ENCODE results near the gene CTNNA1.

CTNNA1 gene

DNA sequence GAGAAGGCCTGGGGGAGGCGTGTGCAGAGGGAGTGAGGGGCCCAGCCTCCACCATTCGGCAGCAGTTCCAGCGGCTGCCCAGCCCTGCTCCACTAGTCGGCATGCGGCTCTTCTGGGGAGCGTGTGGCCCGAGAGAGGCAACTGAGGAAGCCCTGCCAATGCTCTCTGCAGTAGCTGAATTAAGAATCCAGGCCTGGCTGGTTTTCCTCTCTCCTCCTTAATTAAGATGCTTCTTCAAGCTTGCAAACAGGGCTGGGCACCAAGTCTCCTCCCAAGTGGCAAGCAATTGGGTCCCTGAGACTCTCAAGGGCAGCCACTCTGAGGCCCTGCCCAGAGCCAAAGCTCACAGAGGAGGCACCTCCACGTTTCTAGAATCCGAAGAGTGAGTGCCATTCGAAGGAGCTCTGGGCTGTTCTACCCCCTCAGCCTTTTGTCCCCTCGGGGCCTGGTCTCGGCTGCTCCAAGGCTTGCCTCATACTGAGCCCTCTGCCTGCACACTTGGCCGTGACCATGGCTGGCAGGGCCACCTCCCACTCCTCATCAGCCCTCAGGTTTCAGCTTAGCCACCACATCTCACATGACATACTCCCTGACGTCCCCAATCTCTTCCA, 197.3 kb downstream of the CTNNA1 start:
- DNase-seq (ENCODE audit: low read depth) = no peak

DNA sequence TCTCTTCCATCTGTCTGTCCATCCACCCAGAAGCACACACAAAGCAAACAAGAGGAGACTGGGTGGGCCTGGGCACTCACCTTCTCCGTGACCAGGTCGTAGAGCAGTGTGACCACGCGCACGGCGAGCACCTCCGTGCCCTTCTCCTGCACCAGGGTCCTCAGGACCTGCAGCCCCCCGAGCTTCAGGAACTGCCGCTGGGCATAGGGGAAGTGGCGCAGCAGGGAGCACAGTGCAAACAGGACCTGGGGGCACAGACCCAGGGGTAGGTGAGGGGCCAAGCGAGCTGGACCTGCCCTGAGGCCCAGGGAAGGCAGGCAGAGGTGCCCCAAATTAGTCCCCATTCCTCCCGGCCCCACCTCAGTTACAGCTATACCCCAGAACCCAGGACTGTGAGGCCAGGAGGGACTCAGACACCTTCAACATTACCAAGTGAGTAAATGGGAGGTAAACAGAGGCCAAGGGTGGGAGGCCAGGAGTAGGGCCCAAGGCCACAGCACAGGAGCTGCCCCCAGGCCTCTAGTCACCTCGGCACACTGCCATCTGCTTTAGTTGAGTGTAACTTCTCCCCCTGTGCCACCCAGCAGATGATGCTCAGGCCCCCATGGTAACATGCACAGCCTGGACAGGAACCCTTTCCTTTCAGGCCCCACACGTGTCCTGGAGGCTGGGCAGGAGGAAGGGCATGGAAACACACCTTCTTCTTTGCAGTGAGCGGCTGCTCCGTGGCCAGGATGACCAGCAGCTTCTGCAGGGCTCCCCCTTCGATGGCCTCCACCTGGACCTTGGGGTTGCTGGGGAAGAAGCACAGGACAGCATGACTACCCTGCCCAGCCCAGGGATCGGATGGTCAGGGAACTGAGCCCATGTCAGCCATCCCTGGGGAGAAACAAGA, 198.1 kb downstream of the CTNNA1 start:
- DNase-seq (ENCODE audit: low read depth) = no peak

DNA sequence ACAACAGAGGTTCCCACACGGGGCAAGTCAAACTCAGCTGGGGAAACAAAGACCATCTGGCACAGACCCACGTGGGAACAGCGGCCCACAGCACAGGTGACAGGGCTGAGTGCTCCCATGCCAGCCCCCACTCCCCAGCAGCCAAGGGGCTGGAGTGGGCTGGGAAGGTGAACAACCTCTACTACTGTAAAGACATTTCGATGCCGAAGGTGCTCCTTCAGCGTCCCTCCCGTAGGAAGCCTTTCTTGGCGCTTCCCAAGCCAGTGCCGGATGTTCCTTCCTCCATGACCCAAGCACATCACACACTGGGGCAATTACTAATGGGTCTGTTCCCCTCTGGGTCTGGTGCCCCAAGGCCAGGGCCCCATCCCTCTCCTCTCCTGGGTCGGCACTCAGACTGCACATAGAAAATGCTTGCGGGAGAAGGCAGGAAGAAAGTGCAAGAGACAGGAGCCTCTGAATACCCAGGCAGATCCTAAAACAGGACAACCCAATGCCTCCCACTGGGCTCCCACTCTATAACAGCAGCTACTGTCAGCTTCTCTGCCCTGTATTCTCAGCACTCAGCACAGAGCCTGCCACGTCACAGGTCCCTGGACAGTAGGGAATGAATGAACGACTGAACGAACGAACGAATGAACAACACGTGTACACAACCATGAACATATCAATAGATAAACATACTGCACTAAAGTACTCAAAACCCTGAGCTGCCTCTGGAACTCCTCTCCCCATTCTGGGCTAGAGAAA, 198.9 kb downstream of the CTNNA1 start:
- no peak for DNase-seq (ENCODE audit: low read depth)

DNA sequence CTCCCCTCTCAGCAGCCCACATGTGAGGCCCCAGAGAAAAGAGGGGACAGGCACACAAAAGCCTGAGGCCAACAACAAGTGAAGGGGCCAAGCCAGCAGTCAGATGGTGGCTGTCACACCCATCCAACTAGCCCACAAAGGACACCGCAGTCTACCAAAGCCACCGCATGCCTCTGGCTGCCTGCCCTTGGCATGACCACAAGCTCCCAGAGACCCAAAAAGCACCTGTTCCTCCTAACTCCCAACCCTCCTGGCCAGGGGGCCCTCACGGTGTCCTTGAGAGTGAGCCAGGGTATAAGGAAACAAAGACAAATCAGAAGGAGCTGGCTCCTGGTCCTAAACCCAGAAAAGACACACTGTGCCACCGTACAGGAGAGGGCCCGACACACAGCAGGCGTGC, 199.7 kb downstream of the CTNNA1 start:
- no peak for DNase-seq (ENCODE audit: low read depth)

DNA sequence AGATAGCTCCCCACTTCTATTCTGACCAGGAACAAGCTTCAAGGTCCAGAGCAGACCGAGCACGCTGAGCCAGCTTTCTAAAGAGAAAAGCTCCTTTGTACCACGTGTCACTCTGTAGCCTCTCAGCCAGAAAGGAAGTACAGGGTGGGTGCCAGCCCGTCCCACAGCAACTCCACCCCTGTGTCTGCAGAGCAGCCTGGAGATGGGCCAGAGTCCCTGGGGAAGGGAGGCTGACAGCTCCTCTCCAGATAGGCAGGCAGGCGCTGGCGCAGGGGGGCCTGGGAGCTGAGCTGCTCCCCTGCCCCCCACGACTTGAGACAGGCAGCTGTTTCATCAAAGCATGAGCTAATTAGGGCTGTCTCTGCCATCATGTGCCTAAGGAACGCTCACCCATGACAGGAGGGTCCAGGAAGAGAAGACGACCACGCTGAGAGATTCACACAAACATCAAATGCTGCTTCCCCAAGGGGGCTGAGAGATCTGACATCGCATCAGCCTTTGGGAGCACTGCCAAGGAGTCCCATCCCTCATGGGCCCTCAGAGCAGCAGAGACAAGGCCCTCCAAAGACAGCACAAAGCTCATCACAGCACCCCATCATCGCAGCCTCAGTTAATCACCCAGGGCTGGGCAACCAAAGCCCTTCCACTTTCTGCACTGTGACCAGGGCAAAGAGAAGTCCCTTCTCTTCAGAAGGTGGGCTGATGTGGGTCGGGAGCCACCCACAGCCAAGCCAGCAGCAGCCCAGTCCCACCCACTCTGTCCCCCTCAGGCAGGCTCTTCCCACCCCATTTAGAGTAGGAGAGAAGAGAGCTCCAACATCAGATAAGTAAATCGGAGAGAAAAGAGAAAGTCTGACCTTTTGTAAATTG, 200.4 kb downstream of the CTNNA1 start:
- no peak for DNase-seq (ENCODE audit: low read depth)

DNA sequence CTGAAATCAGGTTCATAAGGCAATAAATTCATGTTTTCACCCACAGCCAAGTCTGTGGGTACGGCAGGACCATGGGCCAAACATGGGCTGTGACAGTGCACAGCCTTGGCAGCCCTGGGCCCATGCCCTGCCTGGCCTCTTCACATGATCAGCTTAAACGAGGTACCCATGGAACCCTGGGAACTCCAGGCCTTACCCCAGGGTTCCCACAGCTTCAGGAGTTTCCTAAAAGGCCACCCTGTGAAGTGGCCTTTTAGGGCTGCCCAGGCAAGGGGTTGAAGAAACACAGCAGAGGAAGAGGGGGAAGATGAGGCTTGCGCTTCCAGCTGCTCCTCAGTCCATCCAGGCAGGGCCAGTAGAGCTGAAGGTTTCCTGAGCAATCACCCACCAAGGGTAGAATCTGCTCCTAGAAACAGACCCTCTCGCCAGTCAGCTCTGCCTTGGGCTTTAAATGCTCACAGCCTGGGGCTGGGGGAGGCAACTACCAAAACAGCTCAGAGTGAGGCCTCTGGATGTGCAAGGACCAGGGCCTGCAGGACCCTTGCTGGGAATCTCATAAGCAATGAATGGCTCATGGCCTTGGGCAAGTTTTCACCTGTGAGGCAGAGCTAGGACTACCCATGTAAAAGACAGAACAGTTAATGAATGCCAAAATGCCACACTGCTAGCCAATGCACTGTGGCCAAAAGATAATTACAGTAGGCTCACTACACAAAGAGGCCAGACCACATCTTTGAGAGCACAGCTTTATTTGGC, 201.2 kb downstream of the CTNNA1 start:
- no peak for DNase-seq (ENCODE audit: low read depth)

DNA sequence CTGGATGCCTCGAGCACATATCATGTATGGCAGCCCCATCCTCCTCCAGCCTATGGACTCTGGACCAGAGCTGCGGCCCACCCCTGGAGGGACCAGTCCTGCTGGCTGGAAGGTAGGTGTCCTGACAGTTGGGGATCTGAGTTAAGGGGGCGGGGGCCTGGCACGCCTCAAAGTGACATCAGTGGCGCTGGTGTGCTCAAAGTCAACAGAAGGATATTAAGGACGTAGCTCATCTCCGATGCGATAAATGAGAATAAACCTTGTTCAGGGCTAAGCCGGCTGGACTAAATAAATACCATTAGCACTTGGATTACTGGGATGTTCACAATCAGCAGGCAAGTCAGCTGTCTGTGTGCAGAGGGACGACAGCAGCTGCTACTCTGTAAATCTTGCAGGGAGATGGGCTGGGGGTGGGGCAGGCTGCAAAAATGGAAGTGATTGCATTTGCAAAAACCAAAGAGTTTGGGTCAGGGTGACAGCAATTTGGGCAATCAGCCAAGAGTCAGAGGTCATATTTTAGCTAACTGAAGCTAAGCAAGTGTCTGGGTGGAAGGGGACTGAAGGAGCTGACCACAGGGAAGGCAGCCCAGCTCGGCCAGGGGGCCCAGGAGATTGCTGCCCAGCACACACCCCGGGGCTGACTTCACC, 201.9 kb downstream of the CTNNA1 start:
- DNase-seq (ENCODE audit: low read depth) = no peak

DNA sequence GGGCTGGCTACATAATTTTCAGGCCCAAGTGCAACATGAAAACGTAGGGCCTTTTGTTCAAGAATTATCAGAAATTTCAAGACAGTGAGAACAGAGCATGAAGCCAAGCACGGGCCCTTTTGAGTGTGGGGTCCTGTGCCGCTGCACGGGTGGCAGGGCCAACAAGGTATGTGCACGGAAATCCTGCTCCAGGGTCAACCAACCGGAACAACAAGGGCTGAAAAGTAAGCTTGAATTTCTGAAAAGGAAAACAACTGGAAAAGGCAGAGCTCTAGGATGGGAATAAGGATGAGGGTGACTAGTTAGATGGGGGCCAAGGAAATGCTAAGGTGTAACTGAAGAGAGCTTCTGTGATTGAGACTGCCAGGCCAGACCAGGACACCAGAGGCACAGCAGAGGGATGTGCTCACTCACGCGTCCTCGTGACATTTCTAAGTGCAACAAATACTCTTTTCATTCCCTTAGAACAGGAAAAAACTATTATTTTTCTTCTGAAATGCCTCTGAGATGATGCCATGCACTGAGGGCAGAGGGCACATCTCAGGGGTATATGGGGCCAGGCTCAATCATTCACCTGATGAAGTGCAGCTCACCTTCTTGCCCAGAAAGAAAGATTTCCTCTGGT, 202.6 kb downstream of the CTNNA1 start:
- DNase-seq (ENCODE audit: low read depth) = no peak

DNA sequence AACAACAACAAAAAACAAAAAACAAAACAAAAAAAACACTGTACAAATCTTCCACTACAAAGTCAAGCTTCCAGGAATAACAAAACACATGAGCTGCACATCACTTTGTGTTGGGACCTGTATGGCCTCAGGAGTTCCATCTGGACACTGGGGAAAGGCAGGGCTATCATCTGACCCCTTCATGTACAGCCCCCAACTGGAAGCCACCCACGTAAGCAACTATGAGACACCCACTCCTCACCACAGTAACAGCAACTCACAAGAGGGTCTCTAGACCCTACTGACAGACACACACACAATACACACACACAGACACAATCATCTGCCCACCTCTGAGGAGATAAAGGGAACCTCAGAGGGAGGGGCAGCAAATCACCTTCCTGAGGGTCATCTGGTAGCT, 203.6 kb downstream of the CTNNA1 start:
- no peak for DNase-seq (ENCODE audit: low read depth)

DNA sequence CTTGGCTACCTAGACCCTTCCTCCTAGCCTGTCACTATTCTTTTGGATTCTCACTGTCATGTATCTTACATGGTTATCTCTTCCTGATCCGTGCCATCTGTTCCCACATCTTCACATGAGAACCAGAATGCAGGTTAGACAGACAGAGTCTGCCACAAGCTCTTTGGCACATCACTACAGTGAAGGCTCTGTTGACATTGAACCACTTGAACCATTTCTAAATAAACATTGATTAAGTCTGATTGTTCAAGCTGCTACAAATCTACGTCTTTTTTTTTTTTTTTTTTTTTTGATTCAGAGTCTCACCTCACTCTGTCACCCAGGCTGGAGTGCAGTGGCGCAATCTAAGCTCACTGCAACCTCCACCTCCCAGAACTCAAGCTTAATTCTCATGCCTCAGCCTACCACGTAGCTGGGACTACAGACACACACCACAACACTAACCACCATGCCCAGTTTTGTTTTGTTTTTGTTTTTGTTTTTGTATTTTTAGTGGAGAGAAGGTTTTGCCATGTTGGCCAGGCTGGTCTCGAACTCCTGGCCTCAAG, 207.0 kb downstream of the CTNNA1 start:
- no peak for DNase-seq (ENCODE audit: low read depth)

DNA sequence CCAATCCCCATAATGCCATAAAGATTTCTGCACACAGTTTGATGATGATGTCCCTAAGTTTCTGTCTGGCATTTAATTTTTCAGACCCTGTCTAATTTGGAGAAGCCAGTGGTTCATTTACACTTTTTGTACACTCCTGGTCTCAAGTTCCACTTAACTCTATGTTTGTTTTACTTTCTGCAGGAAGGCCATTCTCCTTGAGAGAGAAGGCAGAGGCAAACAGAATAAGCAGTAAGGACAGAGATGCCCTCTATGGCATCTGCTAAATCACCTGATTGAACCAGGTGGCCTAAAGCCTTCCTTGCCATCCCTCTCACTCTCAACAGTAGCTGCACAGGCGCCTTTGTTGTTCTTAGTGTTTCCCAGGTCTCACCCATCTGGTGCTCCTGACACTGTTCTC, 208.0 kb downstream of the CTNNA1 start:
- no peak for DNase-seq (ENCODE audit: low read depth)

DNA sequence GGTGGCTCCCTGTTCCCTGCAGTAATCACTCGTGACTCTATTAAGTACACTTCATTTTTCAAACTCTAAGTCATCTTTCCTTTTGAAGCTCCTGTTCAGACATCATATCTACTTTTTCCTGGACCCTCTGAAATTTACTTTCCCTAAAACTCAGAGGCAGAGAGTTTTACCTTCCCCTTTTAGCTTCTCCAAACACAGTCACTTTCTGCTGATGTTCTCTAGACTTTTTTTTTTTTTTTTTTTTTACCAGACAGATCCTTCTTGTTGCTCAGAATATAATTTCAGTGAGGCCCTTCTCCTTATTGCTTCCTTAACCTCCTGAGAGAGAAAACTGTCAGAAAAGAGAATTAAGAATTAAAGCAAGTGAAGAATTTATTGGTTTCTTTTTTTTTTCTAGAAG, 208.5 kb downstream of the CTNNA1 start:
- no peak for DNase-seq (ENCODE audit: low read depth)

DNA sequence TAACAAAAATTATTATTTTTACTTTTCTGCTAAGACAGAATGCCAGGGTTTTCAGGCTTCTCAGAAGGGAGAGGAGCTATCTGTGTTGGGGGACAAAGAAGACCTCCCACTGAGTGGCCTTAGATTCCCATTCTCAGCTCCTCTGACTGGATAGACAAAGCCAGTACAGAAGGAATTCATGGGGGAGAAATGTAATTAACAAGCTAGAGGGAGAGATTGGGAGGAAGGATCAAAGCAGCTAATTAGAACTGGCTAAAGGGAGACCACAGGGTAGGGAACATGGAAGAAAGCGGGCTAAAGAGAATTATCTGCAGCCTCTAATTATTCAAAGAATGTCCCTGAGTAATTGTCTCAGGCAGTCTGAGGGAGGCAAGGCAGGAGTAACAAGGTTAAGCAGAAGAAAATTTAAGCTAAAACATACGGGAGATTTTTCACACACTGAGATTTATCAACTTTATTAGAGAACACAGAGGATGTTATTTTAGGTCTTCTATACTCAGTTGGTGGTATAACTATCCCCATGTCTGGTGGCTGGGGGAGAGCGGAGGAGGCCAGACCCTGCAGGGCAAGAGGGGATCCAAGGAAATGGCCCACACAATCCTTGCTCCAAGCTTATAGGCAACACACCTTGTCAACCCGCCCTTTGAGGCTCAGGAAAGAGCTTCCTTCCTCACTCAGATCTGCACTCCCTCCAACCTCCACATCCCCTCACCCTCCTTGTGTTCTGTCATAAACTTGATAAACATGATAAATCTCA, 209.6 kb downstream of the CTNNA1 start:
- no peak for DNase-seq (ENCODE audit: low read depth)

DNA sequence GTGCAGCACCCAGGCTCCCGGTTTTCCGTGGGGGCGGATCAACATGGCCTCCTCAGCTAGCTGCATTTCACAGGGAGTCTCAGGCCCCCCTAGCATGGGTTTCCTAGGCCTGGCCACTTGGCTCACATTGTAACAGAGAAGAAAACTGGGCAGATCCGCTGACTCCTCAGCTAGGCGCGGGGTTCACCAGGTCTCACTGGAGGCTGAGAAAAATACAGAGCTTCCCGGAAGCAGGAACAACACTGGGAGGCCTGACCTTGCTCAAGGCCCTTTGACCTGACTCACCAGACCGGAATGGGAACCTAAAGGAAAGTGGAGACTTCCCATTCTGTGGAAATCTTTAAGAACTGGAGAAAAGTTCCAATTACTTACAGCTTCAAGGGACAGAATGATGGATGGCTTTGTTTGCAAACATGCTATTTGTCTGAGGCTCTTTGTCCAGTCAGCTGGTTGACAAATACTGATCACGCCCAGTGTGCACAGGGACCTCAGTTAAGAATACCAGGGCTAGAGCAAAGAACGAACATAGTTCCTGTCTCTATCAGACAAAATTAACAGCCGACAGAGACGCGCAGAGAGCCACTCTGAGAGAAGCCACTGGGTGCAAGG, 210.6 kb downstream of the CTNNA1 start:
- no peak for DNase-seq (ENCODE audit: low read depth)

DNA sequence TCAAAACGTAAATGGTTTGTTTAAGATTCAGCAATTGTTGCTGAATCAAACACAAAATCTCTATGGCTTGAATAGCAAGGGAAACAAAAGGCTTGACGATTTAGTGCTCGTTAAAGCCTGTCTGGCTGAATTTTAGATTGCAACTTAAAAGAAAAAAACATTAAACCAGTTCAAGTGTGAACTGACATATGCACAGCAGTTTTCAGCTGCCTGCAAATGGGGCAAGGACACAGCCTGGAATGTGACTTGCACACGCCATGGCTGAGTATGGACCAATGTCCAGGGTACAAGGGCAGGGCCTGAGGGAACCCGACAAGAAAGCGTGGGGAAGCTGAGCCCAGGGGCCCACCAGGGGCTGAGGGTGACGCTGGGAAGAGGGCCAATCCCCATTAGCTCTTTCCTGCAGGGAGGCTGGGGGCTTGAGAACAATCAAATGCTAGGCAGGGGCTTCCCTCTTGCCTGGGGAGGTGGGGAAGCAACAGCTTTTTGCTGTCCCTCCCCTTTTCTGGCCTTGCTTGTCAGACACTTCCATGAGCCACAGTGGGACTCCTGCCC, 211.5 kb downstream of the CTNNA1 start:
- DNase-seq (ENCODE audit: low read depth) = no peak

DNA sequence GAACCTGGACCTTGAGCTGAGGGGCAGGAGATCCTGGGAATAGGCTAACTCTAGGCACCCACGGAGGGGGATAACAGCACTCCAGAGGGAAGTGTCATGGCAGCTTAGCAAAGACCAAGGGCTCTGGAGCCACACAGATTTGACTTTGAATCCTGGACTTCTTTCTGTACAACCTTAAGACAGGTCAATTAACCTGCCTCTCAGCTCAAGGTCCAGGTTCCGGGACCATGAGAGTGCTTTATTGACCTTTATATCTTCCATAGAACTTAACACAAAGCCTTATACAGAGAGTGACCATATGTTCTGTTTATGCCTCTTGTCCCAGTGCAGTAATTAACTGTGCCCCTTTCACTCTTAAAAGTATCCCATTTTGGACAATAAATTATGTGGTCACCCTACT, 212.4 kb downstream of the CTNNA1 start:
- no peak for DNase-seq (ENCODE audit: low read depth)

DNA sequence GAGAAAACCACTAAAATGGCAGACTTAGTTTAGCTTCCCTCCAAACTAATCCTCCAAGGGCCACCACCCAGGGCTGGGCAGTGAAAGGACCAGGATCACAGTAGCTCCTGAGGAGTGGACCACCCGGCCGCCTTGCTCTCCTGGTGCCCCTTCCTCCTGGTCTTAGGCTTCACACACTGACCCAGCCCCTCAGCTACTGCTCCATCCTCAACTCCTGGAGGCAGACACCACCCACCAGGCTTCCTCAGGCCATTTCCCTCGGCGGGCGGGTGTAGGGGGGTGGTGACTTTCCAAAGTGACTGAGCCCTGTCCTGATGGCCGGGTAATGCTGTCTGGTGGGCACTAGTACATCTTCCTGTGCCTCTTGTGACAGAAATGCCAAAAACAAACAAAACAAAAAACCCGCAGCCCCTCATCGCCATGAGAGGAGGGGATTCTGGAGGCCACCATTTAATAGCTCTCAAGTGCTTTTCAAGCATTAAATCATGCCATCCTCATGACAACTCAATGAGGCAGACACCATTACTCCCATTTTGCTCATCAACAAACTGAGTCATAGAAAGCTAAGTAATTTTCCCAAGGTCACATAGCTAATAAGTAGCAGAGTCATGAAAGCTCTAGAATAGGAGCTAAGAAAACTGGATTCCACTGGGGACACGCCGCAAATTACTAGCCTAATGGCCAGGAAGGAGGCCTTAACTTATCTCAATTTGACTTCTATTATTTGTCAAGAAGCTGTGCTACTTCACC, 213.2 kb downstream of the CTNNA1 start:
- no peak for DNase-seq (ENCODE audit: low read depth)

Data from stimulated activated CD8-positive, alpha-beta memory T cell treated with anti-CD3 and anti-CD28 coated beads, Interleukin-12 subunit alpha, Interleukin-12 subunit beta, amount 100 ng/mL, for 4 hours (primary cell).